H1 (cell line): ENCODE data around the gene RNASEH2A. TPM values are rescaled to one million over a fixed set of nuclear protein-coding genes. Genes with fewer than 3 reads are reported as not detected.
A peak's percentile ranks its signal among the peaks of the same experiment; 100 is the strongest.

Source experiments
- ATF2 ChIP-seq: IDR thresholded peaks from 2 replicates; pipeline ENCODE4 v1.6.1; 2012; ENCODE audit warnings: low read length, inconsistent platforms
- BCL11A ChIP-seq, 2 experiments: IDR thresholded peaks; one replicate each; pipeline ENCODE4 v1.6.1; 2011; ENCODE audit warnings: low read depth in 2 of 2, low read length in 2 of 2, mild to moderate bottlenecking in 2 of 2
- CHD1 ChIP-seq: IDR thresholded peaks from 2 replicates; pipeline ENCODE4 v1.6.1; 2012; ENCODE audit warnings: low read depth, low read length, improper control_type of control experiment
- CHD7 ChIP-seq: fragments of 300-600 bp; sonication (generic); IDR thresholded peaks from 2 replicates; pipeline ENCODE4 v1.7.1; 2012; ENCODE audit warnings: low read length, moderate library complexity, mild to moderate bottlenecking, inconsistent platforms; ENCODE audit not compliant: insufficient replicate concordance
- PHF8 ChIP-seq: fragments of 200-600 bp; sonication (generic); conservative IDR thresholded peaks from 2 replicates; pipeline ENCODE4 v1.7.1; 2012; ENCODE audit warnings: low read depth, mild to moderate bottlenecking, inconsistent platforms, low read length, moderate library complexity
- POLR2A ChIP-seq, 2 experiments: IDR thresholded peaks; 1 replicate in 1 of 2; 2 replicates in 1 of 2; pipeline ENCODE4 v1.6.1; 2011; ENCODE audit warnings: low read depth in 2 of 2, low read length in 2 of 2, mild to moderate bottlenecking in 2 of 2; ENCODE audit errors: control extremely low read depth in 1 of 2
- POLR2AphosphoS5 ChIP-seq: IDR thresholded peaks from 2 replicates; pipeline ENCODE4 v1.6.1; 2011; ENCODE audit warnings: low read depth, low read length
- SAP30 ChIP-seq: fragments of 300-600 bp; sonication (generic); IDR thresholded peaks from 2 replicates; pipeline ENCODE4 v1.7.1; 2012; ENCODE audit warnings: low read length, moderate library complexity, mild to moderate bottlenecking, inconsistent platforms; ENCODE audit not compliant: insufficient read depth, insufficient replicate concordance
- polyA plus RNA-seq, 7 experiments: library from polyadenylated mRNA; depleted of rRNA in 3 of 7; stranded (reverse) in 5 of 7; unstranded in 2 of 7; fragments of >200 nt in 5 of 7; fragments of 200-250 nt in 2 of 7; gene quantifications; 1 replicate in 5 of 7; 2 replicates in 1 of 7; 4 replicates in 1 of 7; pipeline versions ENCODE4 v1.2.1 to v1.2.3, GENCODE V29; 2011 to 2013; ENCODE audit warnings: missing spikeins in 2 of 7, mixed read lengths in 2 of 7
- total RNA-seq: library from RNA; stranded (reverse); fragmentation: NEBNext Ultra II Directional; extraction: Animal tissue kit (Norgen Biotek cat#: 25700); gene quantifications from 2 replicates; pipeline ENCODE4 v1.2.1, GENCODE V29; 2021

The RNASEH2A gene
- total and polyA plus RNA-seq, 2 of the 8 experiments (the other 6 are each of a cell fraction or from before 2014, with no cell fraction given) = 67.5 to 120 TPM

DNA sequence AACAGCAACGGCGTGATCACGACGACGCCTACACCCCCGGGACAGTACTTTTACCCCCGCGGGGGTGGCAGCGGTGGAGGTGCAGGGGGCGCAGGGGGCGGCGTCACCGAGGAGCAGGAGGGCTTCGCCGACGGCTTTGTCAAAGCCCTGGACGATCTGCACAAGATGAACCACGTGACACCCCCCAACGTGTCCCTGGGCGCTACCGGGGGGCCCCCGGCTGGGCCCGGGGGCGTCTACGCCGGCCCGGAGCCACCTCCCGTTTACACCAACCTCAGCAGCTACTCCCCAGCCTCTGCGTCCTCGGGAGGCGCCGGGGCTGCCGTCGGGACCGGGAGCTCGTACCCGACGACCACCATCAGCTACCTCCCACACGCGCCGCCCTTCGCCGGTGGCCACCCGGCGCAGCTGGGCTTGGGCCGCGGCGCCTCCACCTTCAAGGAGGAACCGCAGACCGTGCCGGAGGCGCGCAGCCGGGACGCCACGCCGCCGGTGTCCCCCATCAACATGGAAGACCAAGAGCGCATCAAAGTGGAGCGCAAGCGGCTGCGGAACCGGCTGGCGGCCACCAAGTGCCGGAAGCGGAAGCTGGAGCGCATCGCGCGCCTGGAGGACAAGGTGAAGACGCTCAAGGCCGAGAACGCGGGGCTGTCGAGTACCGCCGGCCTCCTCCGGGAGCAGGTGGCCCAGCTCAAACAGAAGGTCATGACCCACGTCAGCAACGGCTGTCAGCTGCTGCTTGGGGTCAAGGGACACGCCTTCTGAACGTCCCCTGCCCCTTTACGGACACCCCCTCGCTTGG, 14.1 kb upstream of the RNASEH2A start (continued):
- TF ChIP-seq POLR2AphosphoS5 (peak; percentile 89; the same call in 1 of the 2 replicates), ATF2 (no peak), CHD1 (no peak), SAP30 (peak; percentile 51), PHF8 (0 out of 2 replicates have a peak, but pooled peaks have one; percentile 22), BCL11A (IDR thresholded peaks at IDR 0.05; ENCODE audit: low read depth in 2 of 2, low read length in 2 of 2) (no peak), POLR2A (IDR thresholded peaks at IDR 0.05; ENCODE audit: control extremely low read depth in 1 of 2, low read depth in 2 of 2, low read length in 2 of 2) (no peak; a peak in 1 of 3 replicates), CHD7 (no peak)
